Measurements from ENCODE around the gene PRR32.

DNA sequence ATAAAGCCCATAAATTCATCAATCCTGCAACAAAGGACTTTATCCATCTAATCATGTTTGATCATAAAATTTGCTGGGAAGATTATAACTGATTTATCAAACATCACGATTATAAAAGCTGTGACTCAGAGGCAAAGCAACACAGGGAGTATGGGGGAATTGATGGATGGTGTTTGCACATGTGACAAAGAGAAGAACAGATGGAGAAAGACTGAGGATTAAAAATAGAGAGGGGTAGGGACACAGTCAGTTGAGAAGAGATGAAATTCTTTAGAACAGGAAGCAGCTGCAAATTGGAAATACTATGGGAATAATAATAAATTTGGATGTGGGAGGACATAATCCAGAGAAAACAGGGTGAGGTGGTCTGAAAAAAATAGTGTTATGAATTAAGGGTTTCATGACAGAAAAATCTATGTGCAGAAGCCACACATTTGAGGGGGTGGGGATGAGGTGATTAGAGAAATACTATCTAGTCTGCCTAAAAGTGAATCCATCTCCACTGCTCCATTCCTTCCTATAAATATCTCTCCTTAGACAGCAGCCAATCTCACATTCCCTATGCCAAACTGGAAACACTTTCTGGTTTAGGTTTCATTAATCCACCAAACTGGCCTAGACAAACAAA lies 6.2 kb downstream of the PRR32 start:
- no peak for TF ChIP-seq EZH2 (IDR thresholded peaks at IDR 0.05; ENCODE audit: borderline replicate concordance, low read depth, low read length, severe bottlenecking)
- TF ChIP-seq CTCF (IDR thresholded peaks at IDR 0.05; ENCODE audit: extremely low read depth in 1 of 2, insufficient read depth in 1 of 2, low read depth in 1 of 2, low read length in 2 of 2) = no peak
- TF ChIP-seq POLR2AphosphoS5 (IDR thresholded peaks at IDR 0.05; ENCODE audit: insufficient read depth, low read depth, low read length) = no peak
- no peak for TF ChIP-seq POLR2A (IDR thresholded peaks at IDR 0.05; ENCODE audit: low read depth, low read length)
- TF ChIP-seq, protein P1, sequence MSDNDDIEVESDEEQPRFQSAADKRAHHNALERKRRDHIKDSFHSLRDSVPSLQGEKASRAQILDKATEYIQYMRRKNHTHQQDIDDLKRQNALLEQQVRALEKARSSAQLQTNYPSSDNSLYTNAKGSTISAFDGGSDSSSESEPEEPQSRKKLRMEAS (IDR thresholded peaks at IDR 0.05; ENCODE audit: insufficient read depth, insufficient read length) = no peak
- no peak for TF ChIP-seq FOS (IDR thresholded peaks at IDR 0.05; ENCODE audit: borderline replicate concordance, insufficient read depth, low read length)
- TF ChIP-seq GATA2 (IDR thresholded peaks at IDR 0.05; ENCODE audit: insufficient read depth, insufficient read length, low read depth, low read length) = no peak
- TF ChIP-seq JUN (IDR thresholded peaks at IDR 0.05; ENCODE audit: borderline replicate concordance, insufficient read depth, insufficient read length, low read depth) = no peak

Data from endothelial cell of umbilical vein (primary cell).